SU-DHL-6 (cell line): ENCODE data around the gene CFAP210.

Experiments
- CTCF ChIP-seq: fragments of 200-600 bp; sonication (generic); IDR thresholded peaks from one replicate; pipeline ENCODE4 v1.5.1; 2017; ENCODE audit warnings: antibody characterized with exemption, mild to moderate bottlenecking, low read length, moderate library complexity; ENCODE audit not compliant: insufficient read depth, poor library complexity, severe bottlenecking
- EZH2phosphoT487 ChIP-seq: fragments of 200-600 bp; sonication (generic), shearing (Covaris generic); conservative IDR thresholded peaks from 2 replicates; pipeline ENCODE4 v1.6.1; 2018; ENCODE audit warnings: mild to moderate bottlenecking, antibody characterized with exemption, low read length, moderate library complexity, mixed read lengths

GRCh38 chr2:169732075-169732474 is 37.9 kb upstream of the CFAP210 start:
- TF ChIP-seq CTCF (no peak), EZH2phosphoT487 (no peak)
